ENCODE results near the gene CDC42BPG. TPM values are rescaled to one million over a fixed set of nuclear protein-coding genes. Genes with fewer than 3 reads are reported as not detected.

Gene CDC42BPG
- total and polyA plus RNA-seq, 9 of the 15 experiments (the other 6 are each of a cell fraction or from before 2014, with no cell fraction given), result 0.04 to 8.8 (median 2.1) TPM

GRCh38 chr11:64888729-64889511 is 44.5 kb upstream of the CDC42BPG start (continued):
- TF ChIP-seq UBTF (IDR thresholded peaks at IDR 0.05; ENCODE audit: borderline replicate concordance in 1 of 2, low read depth in 2 of 2, low read length in 2 of 2) (0 out of 4 replicates have a peak, but pooled peaks of 1 of the 2 experiments have one; percentile 47), TAF9B (IDR thresholded peaks at IDR 0.05; ENCODE audit: partially characterized antibody) (no peak), LARP7 (IDR thresholded peaks at IDR 0.05) (no peak), TRIM28 (IDR thresholded peaks at IDR 0.05) (peak; percentile 94), POLR2H (tag; IDR thresholded peaks at IDR 0.05; ENCODE audit: low read depth) (no peak), ZNF263 (CRISPR knock-in tag; IDR thresholded peaks at IDR 0.05; ENCODE audit: borderline replicate concordance) (peak; percentile 72; the same call in 1 of the 2 replicates), HDAC3 (IDR thresholded peaks at IDR 0.05; ENCODE audit: borderline replicate concordance, partially characterized antibody) (peak; percentile 94), BACH1 (tag; IDR thresholded peaks at IDR 0.05) (no peak), ZBTB12 (CRISPR knock-in tag; IDR thresholded peaks at IDR 0.05) (no peak), SAP30 (IDR thresholded peaks at IDR 0.05; ENCODE audit: borderline replicate concordance, insufficient read depth, low read depth, low read length, poor library complexity, severe bottlenecking) (no peak), E2F8 (IDR thresholded peaks at IDR 0.05; ENCODE audit: low read depth, partially characterized antibody) (peak; percentile 94), RAD21 (CRISPR knock-in tag; conservative IDR thresholded peaks at IDR 0.05 in 1 of 2, IDR thresholded peaks at IDR 0.05 in 1 of 2) (peak in 1 of 2 experiments; percentile 8; a peak in 2 of 4 replicates), MNT (conservative IDR thresholded peaks at IDR 0.05) (peak; percentile 66 to 86), MTA1 (IDR thresholded peaks at IDR 0.05; ENCODE audit: borderline replicate concordance) (peak; percentile 89), NFRKB (IDR thresholded peaks at IDR 0.05; ENCODE audit: low read depth) (peak; percentile 27; the same call in 1 of the 2 replicates), TCFL5 (CRISPR knock-in tag; conservative IDR thresholded peaks at IDR 0.05) (no peak)

All from K562 (cell line).